ENCODE measurements around the gene STIMATE.

STIMATE gene

DNA sequence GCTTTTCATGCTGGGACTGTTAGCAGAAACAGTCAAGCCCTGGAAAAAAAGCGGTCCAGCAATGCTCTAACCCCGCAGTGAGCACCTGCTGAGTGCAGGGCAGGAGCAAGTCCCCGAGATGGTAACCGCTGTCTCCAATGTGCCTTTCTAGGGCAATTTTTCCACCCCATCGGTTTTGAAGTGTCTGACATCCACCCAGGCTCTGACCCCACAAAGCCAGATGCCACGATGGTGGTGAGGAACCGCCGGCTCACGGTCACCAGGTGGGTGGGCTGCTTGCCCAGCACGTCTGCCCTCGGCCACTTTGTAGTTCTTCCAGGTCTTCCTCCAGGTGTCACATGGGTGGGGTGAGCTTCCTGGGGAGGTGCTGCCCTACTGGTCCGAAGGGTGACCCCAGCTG lies 106.0 kb downstream of the STIMATE start:
- Mint-ChIP-seq H3K27ac (no peak overlapping the region), H3K4me3 (no peak overlapping the region), H3K27me3 (ENCODE audit: low read depth) (peaks cover 8% of the 10 kb centered on the region), H3K36me3 (ENCODE audit: low read depth) (no peaks in the 10 kb centered on the region), H3K9me3 (no peaks in the 10 kb centered on the region), H3K4me1 (no peaks in the 10 kb centered on the region)
- no peak for TF ChIP-seq CTCF (IDR thresholded peaks at IDR 0.05; ENCODE audit: unreplicated experiment in 3 of 3)

- no peak overlapping the region for H3K27ac Mint-ChIP-seq
- no peaks in the 10 kb centered on the region for H3K36me3 Mint-ChIP-seq (ENCODE audit: low read depth)
- TF ChIP-seq CTCF (IDR thresholded peaks at IDR 0.05; ENCODE audit: unreplicated experiment in 3 of 3) = no peak
- H3K9me3 Mint-ChIP-seq = no peaks in the 10 kb centered on the region
- no peak overlapping the region for H3K4me3 Mint-ChIP-seq
- H3K27me3 Mint-ChIP-seq (ENCODE audit: low read depth) = peaks cover 8% of the 10 kb centered on the region
- no peaks in the 10 kb centered on the region for H3K4me1 Mint-ChIP-seq
Measured at GRCh38 chr3:52790741-52791140, 106.6 kb downstream of the STIMATE start.

- no peaks in the 10 kb centered on the region for H3K9me3 Mint-ChIP-seq
- H3K36me3 Mint-ChIP-seq (ENCODE audit: low read depth) = no peaks in the 10 kb centered on the region
- H3K27me3 Mint-ChIP-seq (ENCODE audit: low read depth) = peaks cover 8% of the 10 kb centered on the region
- no peak for TF ChIP-seq CTCF (IDR thresholded peaks at IDR 0.05; ENCODE audit: unreplicated experiment in 3 of 3)
- no peak overlapping the region for H3K4me3 Mint-ChIP-seq
- no peaks in the 10 kb centered on the region for H3K4me1 Mint-ChIP-seq
- H3K27ac Mint-ChIP-seq = no peak overlapping the region
Measured at GRCh38 chr3:52790337-52790736, 107.0 kb downstream of the STIMATE start.

GRCh38 chr3:52789746-52790040 lies 107.7 kb downstream of the STIMATE start:
- no peak overlapping the region for H3K4me3 Mint-ChIP-seq

GRCh38 chr3:52788890-52789745 lies 108.2 kb downstream of the STIMATE start:
- H3K36me3 Mint-ChIP-seq (ENCODE audit: low read depth) = no peaks in the 10 kb centered on the region
- TF ChIP-seq CTCF (IDR thresholded peaks at IDR 0.05; ENCODE audit: unreplicated experiment in 3 of 3) = no peak
- H3K4me3 Mint-ChIP-seq = no peak overlapping the region
- H3K27ac Mint-ChIP-seq = no peak overlapping the region
- no peaks in the 10 kb centered on the region for H3K9me3 Mint-ChIP-seq
- peaks cover 8% of the 10 kb centered on the region for H3K27me3 Mint-ChIP-seq (ENCODE audit: low read depth)
- no peaks in the 10 kb centered on the region for H3K4me1 Mint-ChIP-seq

More at GRCh38 chr3:52789746-52790040, 107.7 kb downstream of the STIMATE start:
- no peak for TF ChIP-seq CTCF (IDR thresholded peaks at IDR 0.05; ENCODE audit: unreplicated experiment in 3 of 3)
- Mint-ChIP-seq H3K27ac (no peak overlapping the region), H3K4me1 (no peaks in the 10 kb centered on the region), H3K27me3 (ENCODE audit: low read depth) (peaks cover 8% of the 10 kb centered on the region), H3K36me3 (ENCODE audit: low read depth) (no peaks in the 10 kb centered on the region), H3K9me3 (no peaks in the 10 kb centered on the region)

Data from nephron (organoid).